PFSK-1 (cell line): ENCODE results near the gene PLA2G4D.

Experiments
- FOXP2 ChIP-seq: optimal IDR thresholded peaks from 2 replicates; pipeline ENCODE3; 2011; ENCODE audit warnings: borderline replicate concordance, control low read depth, inconsistent platforms; ENCODE audit not compliant: insufficient read depth; ENCODE audit errors: extremely low read length, extremely low read depth
- POLR2AphosphoS5 ChIP-seq: IDR thresholded peaks from 2 replicates; pipeline ENCODE4 v1.6.1; 2012; ENCODE audit warnings: low read depth, mild to moderate bottlenecking, control low read depth, low read length, moderate library complexity
- REST ChIP-seq, 2 experiments: IDR thresholded peaks; 2 replicates each; pipeline versions ENCODE4 v1.6.1 to v1.8.0; 2011 to 2012; ENCODE audit warnings: low read depth in 2 of 2, low read length in 2 of 2, control low read depth in 1 of 2, inconsistent platforms in 1 of 2, mild to moderate bottlenecking in 1 of 2, moderate library complexity in 1 of 2; ENCODE audit not compliant: insufficient read depth in 1 of 2
- SIN3A ChIP-seq: IDR thresholded peaks from 2 replicates; pipeline ENCODE4 v1.6.1; 2012; ENCODE audit warnings: mild to moderate bottlenecking, low read length, moderate library complexity, borderline replicate concordance; ENCODE audit not compliant: insufficient read depth
- TAF1 ChIP-seq: IDR thresholded peaks from 2 replicates; pipeline ENCODE4 v1.6.1; 2012; ENCODE audit warnings: low read length, control low read depth, borderline replicate concordance; ENCODE audit not compliant: insufficient read depth

PLA2G4D gene

GRCh38 chr15:42036966-42037365, 57.4 kb downstream of the PLA2G4D start:
- TF ChIP-seq POLR2AphosphoS5 (no peak), SIN3A (no peak), REST (IDR thresholded peaks at IDR 0.05; ENCODE audit: insufficient read depth in 1 of 2, low read depth in 2 of 2, low read length in 2 of 2) (no peak), FOXP2 (no peak), TAF1 (no peak)

GRCh38 chr15:42036112-42036905, 58.1 kb downstream of the PLA2G4D start:
- TF ChIP-seq REST (IDR thresholded peaks at IDR 0.05; ENCODE audit: insufficient read depth in 1 of 2, low read depth in 2 of 2, low read length in 2 of 2), result no peak
- TF ChIP-seq SIN3A, result no peak

- TF ChIP-seq SIN3A (no peak), TAF1 (no peak), FOXP2 (no peak), POLR2AphosphoS5 (no peak), REST (IDR thresholded peaks at IDR 0.05; ENCODE audit: insufficient read depth in 1 of 2, low read depth in 2 of 2, low read length in 2 of 2) (no peak)
Observed at GRCh38 chr15:42035435-42035761, 59.0 kb downstream of the PLA2G4D start.

- TF ChIP-seq FOXP2 (no peak), SIN3A (no peak), REST (IDR thresholded peaks at IDR 0.05; ENCODE audit: insufficient read depth in 1 of 2, low read depth in 2 of 2, low read length in 2 of 2) (no peak), TAF1 (no peak), POLR2AphosphoS5 (no peak)
Observed at GRCh38 chr15:42034628-42035434, 59.5 kb downstream of the PLA2G4D start.
